ENCODE results near the gene PTPRM. TPM values are rescaled to one million over a fixed set of nuclear protein-coding genes. Genes with fewer than 3 reads are reported as not detected.
A peak's percentile ranks its signal among the peaks of the same experiment; 100 is the strongest.

The PTPRM gene
- total RNA-seq, 2 donors from 2014 or later = 7.5 to 19.2 TPM

DNA sequence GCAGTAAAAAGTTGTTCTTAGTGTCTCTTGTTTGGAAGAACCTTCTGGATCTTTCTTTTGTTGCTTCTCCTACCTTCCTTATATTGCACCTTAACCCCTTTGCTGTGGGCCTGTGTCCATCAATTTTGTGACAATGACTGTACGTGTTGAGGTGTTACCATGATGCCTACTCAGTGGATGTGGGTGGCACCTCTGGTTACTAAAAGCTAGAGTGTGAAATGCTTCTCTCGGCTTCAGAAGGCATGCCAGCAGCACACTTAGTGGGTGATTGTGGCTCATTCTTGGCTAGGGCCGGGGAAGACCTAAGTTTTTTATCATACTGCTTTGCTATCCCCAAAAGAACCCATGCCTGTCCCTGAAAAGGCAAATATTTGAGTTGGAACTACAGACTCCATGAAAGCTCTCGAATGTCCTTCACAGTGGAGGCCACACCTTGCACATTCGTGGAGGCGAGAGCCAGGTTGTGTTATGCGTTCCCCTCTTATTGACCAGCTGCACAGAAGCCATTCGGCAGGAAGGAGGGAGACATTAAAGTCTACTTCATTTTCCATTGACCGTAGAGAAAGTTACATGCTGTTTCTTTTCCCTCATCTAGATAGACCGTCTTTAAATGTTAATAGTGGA lies 528.9 kb downstream of the PTPRM start:
- H3K4me3 Mint-ChIP-seq = no peak overlapping the region
- no peak for ATAC-seq
- H3K27me3 Mint-ChIP-seq = no peaks in the 10 kb centered on the region
- no peaks in the 10 kb centered on the region for H3K9me3 Mint-ChIP-seq
- H3K4me1 Mint-ChIP-seq (ENCODE audit: low read depth in 2 of 2) = no peaks in the 10 kb centered on the region
- no peaks in the 10 kb centered on the region for H3K36me3 Mint-ChIP-seq
- H3K27ac Mint-ChIP-seq = no peak overlapping the region
- no peak for DNase-seq (ENCODE audit: low spot score)

DNA sequence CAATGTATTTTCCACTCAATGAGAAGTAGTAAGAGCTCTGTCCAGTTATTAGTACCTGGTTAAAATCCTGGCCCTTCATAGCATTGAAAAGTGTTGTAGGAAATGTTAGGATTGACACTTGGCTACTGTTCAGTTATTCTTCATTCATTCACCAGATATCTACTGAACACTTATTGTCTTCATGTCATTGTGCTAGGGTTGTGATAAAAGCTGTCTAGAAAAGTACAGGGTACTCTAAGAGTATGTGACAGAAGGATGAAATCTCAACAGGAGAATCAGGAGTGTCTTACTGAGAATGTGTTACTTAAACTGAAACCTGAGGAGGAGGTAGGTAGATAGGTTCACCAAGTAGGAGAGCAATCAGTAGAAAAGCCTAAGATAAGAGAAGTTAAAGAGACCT lies 530.3 kb downstream of the PTPRM start:
- DNase-seq (ENCODE audit: low spot score) = no peak
- no peak overlapping the region for H3K27ac Mint-ChIP-seq
- no peaks in the 10 kb centered on the region for H3K4me1 Mint-ChIP-seq (ENCODE audit: low read depth in 2 of 2)
- H3K4me3 Mint-ChIP-seq = no peak overlapping the region
- no peak for ATAC-seq
- H3K27me3 Mint-ChIP-seq = no peaks in the 10 kb centered on the region
- H3K36me3 Mint-ChIP-seq = no peaks in the 10 kb centered on the region
- peaks cover 1% of the 10 kb centered on the region for H3K9me3 Mint-ChIP-seq

DNA sequence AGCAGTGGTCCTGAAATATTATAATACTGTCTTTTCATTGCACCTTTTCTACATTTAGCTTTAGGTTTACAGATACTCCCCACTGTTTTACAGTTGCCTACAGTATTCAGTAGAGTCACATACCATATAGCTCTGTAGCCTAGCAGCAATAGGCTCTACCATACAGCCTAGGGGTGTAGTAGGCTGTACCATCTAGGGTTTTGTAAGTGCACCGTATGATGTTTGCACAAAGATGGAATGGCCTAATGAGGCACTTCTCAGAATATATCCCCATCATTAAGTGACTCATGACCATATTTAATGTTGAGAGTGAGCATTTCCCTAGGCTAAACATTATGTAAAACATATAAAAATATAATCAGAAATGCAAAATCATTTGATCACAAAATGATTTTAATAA lies 530.8 kb downstream of the PTPRM start:
- Mint-ChIP-seq H3K36me3 (no peaks in the 10 kb centered on the region), H3K4me1 (ENCODE audit: low read depth in 2 of 2) (no peaks in the 10 kb centered on the region), H3K9me3 (peaks cover 4% of the 10 kb centered on the region), H3K27me3 (no peaks in the 10 kb centered on the region), H3K4me3 (no peak overlapping the region), H3K27ac (no peak overlapping the region)
- ATAC-seq (no peak), DNase-seq (ENCODE audit: low spot score) (no peak)

- ATAC-seq = no peak
- no peak for DNase-seq (ENCODE audit: low spot score)
- H3K27ac Mint-ChIP-seq = no peak overlapping the region
- no peaks in the 10 kb centered on the region for H3K27me3 Mint-ChIP-seq
- peaks cover 7% of the 10 kb centered on the region for H3K9me3 Mint-ChIP-seq
- H3K4me1 Mint-ChIP-seq (ENCODE audit: low read depth in 2 of 2) = no peaks in the 10 kb centered on the region
- H3K36me3 Mint-ChIP-seq = no peaks in the 10 kb centered on the region
- no peak overlapping the region for H3K4me3 Mint-ChIP-seq
Measured at GRCh38 chr18:8106603-8107002, 539.5 kb downstream of the PTPRM start.

DNA sequence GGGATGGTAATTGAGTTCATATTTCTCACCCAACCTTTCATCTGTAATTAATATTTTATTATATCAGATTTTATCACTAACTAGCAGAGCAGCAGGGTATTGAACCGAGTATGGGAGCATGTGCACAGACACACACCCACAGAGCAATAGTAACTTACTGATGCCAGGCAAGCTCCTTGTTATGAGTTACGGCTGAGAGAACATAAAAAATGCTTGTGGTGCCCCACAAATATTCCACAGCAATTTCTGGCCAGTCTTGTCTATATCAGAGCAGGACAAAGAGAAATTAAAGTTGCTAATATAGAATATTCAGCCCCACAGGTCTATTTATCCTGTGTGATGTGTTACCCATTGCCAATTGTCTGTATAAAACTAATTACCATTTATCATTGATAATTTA lies 540.3 kb downstream of the PTPRM start:
- no peaks in the 10 kb centered on the region for H3K27me3 Mint-ChIP-seq
- H3K27ac Mint-ChIP-seq = no peak overlapping the region
- no peak overlapping the region for H3K4me3 Mint-ChIP-seq
- ATAC-seq = no peak
- H3K36me3 Mint-ChIP-seq = no peaks in the 10 kb centered on the region
- no peak for DNase-seq (ENCODE audit: low spot score)
- H3K9me3 Mint-ChIP-seq = peaks cover 6% of the 10 kb centered on the region
- H3K4me1 Mint-ChIP-seq (ENCODE audit: low read depth in 2 of 2) = no peaks in the 10 kb centered on the region

DNA sequence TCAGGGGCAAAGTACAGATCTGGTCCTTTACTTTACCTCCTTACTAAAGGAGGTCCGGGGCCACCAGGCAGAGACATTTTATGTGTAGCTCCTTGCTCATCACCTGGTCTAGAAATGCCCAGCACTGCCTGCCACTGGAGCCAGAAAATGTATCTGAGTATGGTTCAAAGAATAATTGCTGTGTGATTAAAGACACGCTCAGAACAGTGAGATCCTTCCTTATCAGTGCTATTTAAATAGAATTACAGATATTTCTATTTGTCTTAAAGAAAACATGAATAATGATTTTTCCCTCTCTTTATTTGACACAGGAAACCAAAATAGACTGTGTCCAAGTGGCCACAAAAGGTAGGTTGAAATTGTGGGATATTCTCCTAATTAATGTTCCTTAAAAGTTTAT lies 547.4 kb downstream of the PTPRM start:
- no peak overlapping the region for H3K27ac Mint-ChIP-seq
- H3K4me1 Mint-ChIP-seq (ENCODE audit: low read depth in 2 of 2) = no peaks in the 10 kb centered on the region
- DNase-seq (ENCODE audit: low spot score) = no peak
- H3K4me3 Mint-ChIP-seq = no peak overlapping the region
- no peak for ATAC-seq
- peaks cover 3% of the 10 kb centered on the region for H3K9me3 Mint-ChIP-seq
- H3K27me3 Mint-ChIP-seq = no peaks in the 10 kb centered on the region
- no peaks in the 10 kb centered on the region for H3K36me3 Mint-ChIP-seq

DNA sequence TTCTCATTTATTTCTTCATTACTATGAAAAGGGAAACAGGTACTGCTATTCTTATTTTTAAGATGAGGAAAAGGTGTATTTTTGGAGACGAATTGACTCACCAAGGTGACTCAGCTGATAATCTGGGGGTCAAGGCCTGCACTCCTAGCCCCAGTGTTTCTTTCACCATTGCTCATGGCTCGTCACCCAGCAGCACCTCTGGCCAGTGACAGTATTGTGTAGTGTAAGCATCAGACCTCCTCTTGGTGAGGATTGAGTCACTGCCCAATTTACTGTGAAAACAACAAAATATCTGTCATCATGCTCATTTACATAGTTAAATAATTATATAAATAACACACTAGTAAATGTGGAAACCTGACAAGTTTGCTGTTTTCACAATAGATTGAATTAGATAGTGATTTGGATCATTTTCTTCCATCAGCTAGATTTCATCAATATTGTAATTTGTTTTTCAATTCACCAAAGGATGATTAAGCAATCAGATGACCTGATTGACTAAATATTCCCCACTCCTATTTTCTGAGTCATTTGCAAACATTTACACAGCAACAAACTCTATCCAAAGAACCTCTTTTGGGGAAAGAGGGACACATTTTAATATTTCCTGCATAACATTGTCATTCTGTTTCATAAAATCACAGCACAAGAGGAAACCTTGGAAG lies 549.4 kb downstream of the PTPRM start:
- DNase-seq (ENCODE audit: low spot score) (no peak), ATAC-seq (no peak)
- Mint-ChIP-seq H3K4me3 (no peak overlapping the region), H3K27ac (no peak overlapping the region), H3K9me3 (no peaks in the 10 kb centered on the region), H3K4me1 (ENCODE audit: low read depth in 2 of 2) (no peaks in the 10 kb centered on the region), H3K36me3 (no peaks in the 10 kb centered on the region), H3K27me3 (no peaks in the 10 kb centered on the region)

- ATAC-seq (no peak), DNase-seq (ENCODE audit: low spot score) (no peak)
- Mint-ChIP-seq H3K9me3 (no peaks in the 10 kb centered on the region), H3K36me3 (no peaks in the 10 kb centered on the region), H3K27ac (no peak overlapping the region), H3K27me3 (no peaks in the 10 kb centered on the region), H3K4me1 (ENCODE audit: low read depth in 2 of 2) (peaks cover 0 to under 1% of the 10 kb centered on the region in 2 donors), H3K4me3 (no peak overlapping the region)
Measured at GRCh38 chr18:8117006-8117371, 549.9 kb downstream of the PTPRM start.

- Mint-ChIP-seq H3K27me3 (no peaks in the 10 kb centered on the region), H3K27ac (no peak overlapping the region), H3K4me3 (no peak overlapping the region), H3K36me3 (no peaks in the 10 kb centered on the region), H3K9me3 (no peaks in the 10 kb centered on the region), H3K4me1 (ENCODE audit: low read depth in 2 of 2) (peaks cover 10 to 17% of the 10 kb centered on the region in 2 donors)
- DNase-seq (ENCODE audit: low spot score) = no peak
- no peak for ATAC-seq
Measured at GRCh38 chr18:8121101-8121500, 554.0 kb downstream of the PTPRM start.

GRCh38 chr18:8121942-8122480 lies 554.9 kb downstream of the PTPRM start:
- H3K27ac Mint-ChIP-seq = no peak overlapping the region
- no peaks in the 10 kb centered on the region for H3K27me3 Mint-ChIP-seq
- H3K9me3 Mint-ChIP-seq = no peaks in the 10 kb centered on the region
- ATAC-seq = no peak
- H3K4me1 Mint-ChIP-seq (ENCODE audit: low read depth in 2 of 2) = peaks cover 10 to 22% of the 10 kb centered on the region in 2 donors
- no peaks in the 10 kb centered on the region for H3K36me3 Mint-ChIP-seq
- H3K4me3 Mint-ChIP-seq = no peak overlapping the region
- no peak for DNase-seq (ENCODE audit: low spot score)

- Mint-ChIP-seq H3K4me1 (ENCODE audit: low read depth in 2 of 2) (peaks cover 10 to 22% of the 10 kb centered on the region in 2 donors), H3K36me3 (no peaks in the 10 kb centered on the region), H3K4me3 (peak overlapping the region; percentile 8), H3K27ac (no peak overlapping the region), H3K9me3 (no peaks in the 10 kb centered on the region), H3K27me3 (no peaks in the 10 kb centered on the region)
- DNase-seq (ENCODE audit: low spot score) (no peak), ATAC-seq (peak; percentile 57 to 70)
Measured at GRCh38 chr18:8124232-8125146, 557.4 kb downstream of the PTPRM start.

- Mint-ChIP-seq H3K4me3 (no peak overlapping the region), H3K27ac (no peak overlapping the region), H3K9me3 (peaks cover 5% of the 10 kb centered on the region), H3K27me3 (no peaks in the 10 kb centered on the region), H3K4me1 (ENCODE audit: low read depth in 2 of 2) (peaks cover 0 to 5% of the 10 kb centered on the region in 2 donors), H3K36me3 (no peaks in the 10 kb centered on the region)
- DNase-seq (ENCODE audit: low spot score) = no peak
- no peak for ATAC-seq
Measured at GRCh38 chr18:8130096-8130495, 563.0 kb downstream of the PTPRM start.

- H3K36me3 Mint-ChIP-seq = no peaks in the 10 kb centered on the region
- H3K4me3 Mint-ChIP-seq = no peak overlapping the region
- ATAC-seq (no peak), DNase-seq (ENCODE audit: low spot score) (no peak)
- peaks cover 5% of the 10 kb centered on the region for H3K9me3 Mint-ChIP-seq
- H3K4me1 Mint-ChIP-seq (ENCODE audit: low read depth in 2 of 2) = peaks cover 2 to 5% of the 10 kb centered on the region in 2 donors
- H3K27ac Mint-ChIP-seq = no peak overlapping the region
- no peaks in the 10 kb centered on the region for H3K27me3 Mint-ChIP-seq
Measured at GRCh38 chr18:8133032-8133431, 565.9 kb downstream of the PTPRM start.

DNA sequence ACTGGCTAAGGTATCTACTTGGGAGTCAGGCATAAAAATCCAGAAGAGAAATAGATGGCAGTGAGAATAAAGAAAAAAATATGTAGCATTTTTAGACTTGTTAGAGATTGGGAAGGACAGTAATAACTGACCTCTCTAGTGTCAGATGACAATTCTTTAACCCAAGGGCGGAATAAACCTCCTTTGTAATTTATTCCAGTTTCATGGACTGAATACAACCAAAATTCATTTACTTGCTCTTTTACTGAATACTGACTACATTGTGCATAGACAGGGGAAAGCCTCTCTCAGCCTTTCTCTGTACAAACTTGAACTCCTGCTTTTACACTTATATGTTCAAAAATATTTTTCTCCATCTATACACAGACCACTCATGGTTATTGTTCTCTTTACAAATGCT lies 566.8 kb downstream of the PTPRM start:
- H3K27me3 Mint-ChIP-seq = no peaks in the 10 kb centered on the region
- ATAC-seq (no peak), DNase-seq (ENCODE audit: low spot score) (no peak)
- peaks cover 7% of the 10 kb centered on the region for H3K9me3 Mint-ChIP-seq
- H3K27ac Mint-ChIP-seq = no peak overlapping the region
- H3K36me3 Mint-ChIP-seq = no peaks in the 10 kb centered on the region
- H3K4me3 Mint-ChIP-seq = no peak overlapping the region
- peaks cover 4 to 5% of the 10 kb centered on the region in 2 donors for H3K4me1 Mint-ChIP-seq (ENCODE audit: low read depth in 2 of 2)

Data from natural killer cell treated with Interleukin-12 subunit alpha and Interleukin-12 subunit beta and Interleukin-15 and Interleukin-18, amount 100 ng/mL, for 72 hours (primary cell).